HG03469 (cell line): ENCODE measurements around the gene CBS.
"Not testable (repeated sequence)": the region's sequence is repeated elsewhere in the genome, so short reads cannot be mapped to it uniquely, and the experiment has no call there.

Experiments used
- ATAC-seq: cut with Tn5 transposase; IDR thresholded peaks from one replicate; pipeline ENCODE4 v1.9.1; 2021; ENCODE audit warnings: mild to moderate bottlenecking, moderate library complexity, moderate number of reproducible peaks; ENCODE audit not compliant: unreplicated experiment

The CBS gene

GRCh38 chr21:43027846-43028731 is 47.5 kb downstream of the CBS start:
- ATAC-seq: no peak

DNA sequence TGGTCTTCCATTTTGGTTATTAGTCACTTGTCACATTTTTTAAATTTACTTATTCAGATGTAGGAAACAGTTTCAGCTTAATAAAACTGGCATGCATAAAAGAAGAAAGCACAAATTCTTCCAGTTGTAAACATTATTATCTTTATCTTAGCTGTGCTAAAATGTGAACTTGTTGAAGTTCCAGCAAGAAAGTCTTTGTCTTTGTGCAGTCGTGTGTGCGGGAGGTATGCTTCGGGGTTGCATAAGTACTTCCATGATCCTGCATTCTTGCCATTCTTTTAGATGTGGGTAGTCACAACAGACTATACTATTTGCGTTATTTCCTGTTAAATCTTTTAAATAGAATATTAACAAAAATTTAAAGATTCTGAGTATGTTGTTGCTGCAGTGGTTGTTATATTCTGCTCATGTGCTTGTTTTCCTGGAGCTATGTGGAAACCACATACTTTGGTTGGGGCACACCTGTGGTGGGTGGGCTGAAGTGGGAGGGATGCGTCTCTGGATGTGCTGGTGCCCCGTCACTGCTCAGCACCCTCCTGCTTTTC is 49.9 kb downstream of the CBS start:
- no peak for ATAC-seq

- no peak for ATAC-seq
Measured at GRCh38 chr21:43024439-43025136, 51.0 kb downstream of the CBS start.

DNA sequence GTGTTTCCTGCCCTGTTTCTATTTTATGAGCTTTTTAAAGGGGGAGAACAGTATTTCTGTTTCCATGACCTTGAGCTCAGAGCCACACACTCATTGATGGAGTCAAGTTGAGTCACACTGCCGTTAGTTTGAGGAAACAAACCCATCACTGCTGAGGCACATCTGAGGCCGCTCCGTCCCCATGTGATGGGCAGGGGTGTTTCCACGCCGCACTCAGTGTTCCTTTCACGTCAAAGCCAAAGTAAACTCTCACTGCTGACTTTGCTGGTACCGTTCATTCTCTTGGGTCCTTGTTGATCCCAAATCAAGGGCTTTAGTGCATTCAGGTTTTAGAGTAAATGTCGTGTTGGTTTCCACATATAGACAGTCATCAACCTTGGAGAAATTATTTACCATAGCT is 52.5 kb downstream of the CBS start:
- no peak for ATAC-seq

GRCh38 chr21:43021756-43022600 is 53.7 kb downstream of the CBS start:
- no peak for ATAC-seq

GRCh38 chr21:43021191-43021590 is 54.4 kb downstream of the CBS start:
- ATAC-seq: no peak

DNA sequence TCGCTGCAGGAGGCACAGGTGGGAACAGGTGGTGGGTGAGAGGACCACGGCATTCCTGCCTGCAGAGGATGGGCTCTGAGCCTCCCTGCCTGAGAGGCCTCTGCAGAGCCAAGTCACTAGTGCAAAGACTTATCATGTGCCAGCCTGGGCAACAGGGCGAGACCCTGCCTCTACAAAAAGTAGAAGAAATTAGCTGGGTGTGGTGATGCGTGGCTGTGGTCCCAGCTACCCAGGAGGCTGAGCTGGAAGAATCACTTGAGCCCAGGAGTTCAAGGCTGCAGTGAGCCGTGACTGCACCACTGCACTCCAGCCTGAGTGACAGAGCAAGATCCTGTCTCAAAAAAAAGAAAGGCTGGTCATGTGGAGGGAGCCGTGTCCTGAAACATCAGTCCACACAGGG is 54.9 kb downstream of the CBS start:
- no peak for ATAC-seq

DNA sequence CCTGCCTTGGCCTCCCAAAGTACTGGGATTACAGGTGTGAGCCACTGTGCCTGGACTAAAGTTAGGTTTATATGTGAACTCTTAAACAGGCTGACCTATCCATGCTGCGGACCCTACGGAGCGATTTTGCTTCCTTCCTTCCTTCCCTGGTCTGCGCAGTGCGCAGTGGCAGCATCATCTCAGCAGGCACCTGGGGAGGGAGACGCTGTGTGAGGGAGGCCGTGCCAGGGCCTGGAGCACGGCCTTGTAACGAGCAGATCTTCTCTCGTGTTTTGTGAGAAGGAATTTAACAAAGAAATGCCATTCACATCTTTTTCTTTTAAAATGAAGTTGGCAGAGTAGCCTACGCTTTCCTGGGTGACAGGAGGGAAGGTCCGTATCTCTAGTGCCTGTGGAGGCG is 55.5 kb downstream of the CBS start:
- no peak for ATAC-seq

DNA sequence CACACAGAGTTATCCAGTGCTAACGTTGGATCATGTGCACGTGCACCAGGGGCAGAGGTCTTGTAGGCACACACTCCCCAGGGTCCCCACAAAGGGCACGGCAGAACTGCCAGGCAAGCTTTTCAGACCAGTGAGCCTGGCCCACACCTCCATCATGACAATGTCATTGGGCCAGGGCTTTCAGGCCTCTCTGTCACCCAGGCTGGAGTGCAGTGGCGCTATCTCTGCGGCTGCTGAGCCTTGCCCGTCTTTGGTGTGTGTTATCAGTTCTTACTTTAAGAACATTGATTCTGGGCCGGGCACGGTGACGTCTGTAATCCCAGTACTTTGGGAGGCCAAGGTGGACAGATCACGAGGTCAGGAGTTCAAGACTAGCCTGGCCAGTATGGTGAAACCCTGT is 57.1 kb downstream of the CBS start:
- ATAC-seq: no peak

DNA sequence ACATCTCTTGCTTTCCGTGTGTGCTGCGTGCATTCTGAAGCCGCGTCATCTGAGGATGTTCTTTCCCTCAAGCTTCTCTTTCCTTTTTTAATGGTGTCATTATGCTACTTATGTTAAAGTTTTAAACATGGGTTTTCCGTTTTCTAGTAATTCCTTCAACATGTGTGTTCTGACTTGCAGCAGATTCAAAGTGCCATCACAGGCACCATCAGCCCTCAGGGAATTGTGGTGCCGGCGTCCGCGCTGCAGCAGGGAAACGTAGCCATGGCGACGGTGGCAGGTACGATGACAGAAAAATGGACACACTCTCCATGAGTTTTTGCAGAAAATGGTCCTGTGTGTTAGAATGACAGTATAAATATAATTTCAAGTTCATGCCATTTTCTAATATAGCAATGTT is 58.9 kb downstream of the CBS start:
- ATAC-seq: no peak

DNA sequence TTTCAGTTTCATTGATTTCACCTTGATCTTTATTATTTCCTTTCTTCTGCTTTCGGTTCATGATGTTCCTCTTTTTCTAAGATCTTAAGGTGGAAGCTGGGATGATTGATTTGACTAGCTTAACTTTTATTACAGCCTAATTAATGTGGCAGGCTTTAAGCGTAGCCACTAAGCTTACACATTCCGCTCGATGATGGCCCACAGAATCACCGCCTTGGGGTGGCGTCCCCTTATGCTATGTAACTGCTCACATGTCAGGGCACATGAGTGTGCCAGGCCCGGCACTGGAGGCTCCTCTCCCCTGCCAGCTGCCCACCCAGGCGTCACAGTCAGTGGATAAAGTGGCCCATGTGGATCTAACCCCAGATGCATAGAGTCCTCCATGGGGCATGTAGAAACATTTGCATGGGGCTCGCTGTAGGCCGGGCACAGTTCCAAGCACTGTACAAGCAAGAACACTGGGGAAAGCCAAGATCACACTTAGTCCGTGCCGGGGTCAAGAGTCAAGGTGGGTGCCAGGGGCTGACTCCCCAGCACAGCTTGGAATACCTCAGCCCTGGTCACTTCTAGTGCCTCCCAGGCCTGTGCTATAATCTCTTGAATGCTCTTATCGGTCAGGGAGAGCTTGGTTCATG is 59.6 kb downstream of the CBS start:
- no peak for ATAC-seq

DNA sequence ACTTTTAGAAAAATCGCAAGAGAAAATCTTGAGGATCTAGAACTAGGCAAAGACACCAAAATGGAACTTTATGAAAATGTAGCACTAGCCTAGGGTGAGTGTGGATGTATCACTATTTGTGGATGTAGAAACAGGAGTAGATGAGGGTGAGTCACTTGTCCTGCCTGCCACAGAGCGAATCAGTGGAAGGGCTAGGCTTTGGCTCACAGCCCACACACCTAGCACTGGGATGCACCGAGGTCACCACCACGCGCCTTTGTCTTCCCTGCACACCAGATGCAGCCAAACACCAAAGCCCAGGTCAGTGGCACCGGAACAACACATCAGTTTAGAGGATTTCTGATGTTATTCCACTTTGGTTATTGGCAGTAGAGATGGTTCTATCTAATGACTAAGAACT is 63.0 kb downstream of the CBS start:
- ATAC-seq: no peak

- ATAC-seq: no peak
Measured at GRCh38 chr21:43006874-43007208, 68.8 kb downstream of the CBS start.

DNA sequence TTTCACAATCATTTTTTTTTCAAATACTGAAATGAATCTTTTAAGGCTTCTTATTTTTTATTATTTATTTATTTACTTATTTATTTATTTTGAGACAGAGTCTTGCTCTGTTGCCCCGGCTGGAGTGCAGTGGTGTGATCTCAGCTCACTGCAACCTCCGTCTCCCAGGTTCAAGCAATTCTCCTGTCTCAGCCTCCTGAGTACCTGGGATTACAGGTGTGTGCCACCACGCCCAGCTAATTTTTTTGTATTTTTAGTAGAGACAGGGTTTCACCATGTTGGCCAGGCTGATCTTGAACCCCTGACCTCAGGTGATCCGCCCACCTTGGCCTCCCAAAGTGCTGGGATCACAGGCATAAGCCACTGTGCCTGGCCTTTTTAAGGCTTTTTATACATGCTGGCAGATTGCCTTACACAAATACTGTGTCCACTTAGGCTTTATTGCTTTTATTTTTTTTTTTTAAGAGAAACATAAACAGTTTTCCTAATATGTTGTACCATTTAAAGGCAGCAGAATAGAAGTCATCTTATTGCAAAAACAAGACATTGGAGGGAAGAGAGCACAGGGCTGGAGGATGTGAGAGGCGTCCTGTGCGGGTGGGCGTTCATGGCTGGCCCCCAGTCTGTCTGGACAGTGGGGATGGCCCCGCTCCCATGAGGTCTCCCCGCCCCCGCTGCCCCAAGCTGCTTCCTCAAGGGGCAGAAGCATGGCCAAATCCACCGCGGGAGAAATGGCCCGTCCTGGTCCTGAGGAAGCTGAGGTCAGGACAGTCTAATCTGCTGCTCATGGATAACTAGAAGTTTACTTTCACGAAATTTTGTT is 69.4 kb downstream of the CBS start:
- ATAC-seq: not testable (repeated sequence)

- no peak for ATAC-seq
Measured at GRCh38 chr21:43005635-43006034, 70.0 kb downstream of the CBS start.

DNA sequence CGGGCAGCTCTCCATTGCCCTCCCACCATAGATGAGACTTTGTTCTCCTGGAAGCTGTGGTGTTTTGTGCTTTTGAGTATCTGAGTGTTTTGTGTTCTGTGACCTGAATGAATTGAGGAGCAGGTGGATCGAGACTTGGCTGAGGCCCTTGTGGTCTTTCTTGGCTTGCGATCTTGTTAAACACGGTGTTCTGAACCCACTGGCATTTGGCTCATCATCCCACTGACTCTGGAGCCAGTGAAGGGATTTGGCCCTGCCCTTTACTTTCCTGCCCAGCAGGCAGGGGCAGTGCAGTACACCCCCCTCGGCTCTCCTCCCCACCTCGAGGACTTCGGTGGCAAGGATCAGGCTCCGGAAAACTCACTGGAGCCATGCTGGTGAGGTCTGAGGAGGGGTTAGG is 70.7 kb downstream of the CBS start:
- ATAC-seq: no peak
